Measurements from ENCODE around the gene CTTN. TPM values are rescaled to one million over a fixed set of nuclear protein-coding genes. Genes with fewer than 3 reads are reported as not detected.

Gene CTTN
- total and polyA plus RNA-seq, 2 of the 13 experiments (the other 11 are each of a cell fraction or from before 2014, with no cell fraction given), result 84.4 to 114 TPM

- ChIA-PET POLR2A (no interaction called here), CTCF (ENCODE audit: low intra/inter-chr PET ratio, low total read pairs) (no interaction called here)
- DNase-seq (ENCODE audit: low spot score), result no peak
- no peak overlapping the region for H3K9ac ChIP-seq (ENCODE audit: insufficient read depth, low read depth, low read length)
- H3K27ac ChIP-seq (ENCODE audit: extremely low read length, insufficient read depth, low read length), result no peak overlapping the region
- H2AFZ ChIP-seq (ENCODE audit: low read length), result no peak overlapping the region
- TF ChIP-seq ZNF225 (CRISPR knock-in tag; IDR thresholded peaks at IDR 0.05), result no peak
- no peak for TF ChIP-seq ZNF746 (CRISPR knock-in tag; IDR thresholded peaks at IDR 0.05)
- no peak for TF ChIP-seq SCMH1 (CRISPR knock-in tag; IDR thresholded peaks at IDR 0.05; ENCODE audit: borderline replicate concordance)
- TF ChIP-seq JUND (CRISPR knock-in tag; IDR thresholded peaks at IDR 0.05), result no peak
- TF ChIP-seq PHB2 (IDR thresholded peaks at IDR 0.05; ENCODE audit: partially characterized antibody), result no peak
- no peak for TF ChIP-seq ZNF800 (CRISPR knock-in tag; IDR thresholded peaks at IDR 0.05)
- TF ChIP-seq HNRNPUL1 (IDR thresholded peaks at IDR 0.05; ENCODE audit: low read depth, low read length), result no peak
- no peak for TF ChIP-seq SMAD1 (CRISPR knock-in tag; IDR thresholded peaks at IDR 0.05; ENCODE audit: borderline replicate concordance, low read depth)
- TF ChIP-seq ZNF737 (CRISPR knock-in tag; IDR thresholded peaks at IDR 0.05; ENCODE audit: borderline replicate concordance), result no peak
- TF ChIP-seq ZFP36L1 (CRISPR knock-in tag; IDR thresholded peaks at IDR 0.05), result no peak
- no peak for TF ChIP-seq ZNF772 (CRISPR knock-in tag; IDR thresholded peaks at IDR 0.05)
- TF ChIP-seq TAF1 (CRISPR knock-in tag; IDR thresholded peaks at IDR 0.05), result no peak
- TF ChIP-seq ZNF644 (CRISPR knock-in tag; IDR thresholded peaks at IDR 0.05; ENCODE audit: low read depth), result no peak
- TF ChIP-seq HOXD1 (CRISPR knock-in tag; IDR thresholded peaks at IDR 0.05), result no peak
- no peak for TF ChIP-seq EZH2 (conservative IDR thresholded peaks at IDR 0.05; ENCODE audit: low read depth, low read length)
- FAIRE-seq, result no peak
- no peak overlapping the region for H3K4me2 ChIP-seq (ENCODE audit: low read depth, low read length)
- WGBS (ENCODE audit: low lambda C conversion rate), result 99% methylated on average over 10 of the region's 10 CpGs
- no peak for ATAC-seq
- peaks cover 9 to 44% of the 10 kb centered on the region in 2 experiments; a peak in 4 of 5 replicates for H3K36me3 ChIP-seq (replicated peaks in 1 of 2; ENCODE audit: control insufficient read depth in 1 of 2, insufficient read depth in 2 of 2, low read length in 2 of 2)
- H3K79me2 ChIP-seq (ENCODE audit: insufficient read depth, low read length), result no peaks in the 10 kb centered on the region
- in situ Hi-C loops (cut with HindIII; ENCODE audit: extremely low pct_ligation_motif_present, low pct_unique_long_range_greater_than_20kb) (no loop called here), intact Hi-C loops (cut with micrococcal nuclease; ENCODE audit: unreplicated experiment) (no loop called here)
- BruUV-seq (replicated peaks), result no TSS peak
- no peaks in the 10 kb centered on the region for H4K20me1 ChIP-seq (ENCODE audit: insufficient read depth, low read length)
- H3K9me3 ChIP-seq (ENCODE audit: low read length), result no peaks in the 10 kb centered on the region
- H3K4me1 ChIP-seq (ENCODE audit: insufficient read depth, low read length), result no peaks in the 10 kb centered on the region
- H3K4me3 ChIP-seq (replicated peaks in 1 of 3; ENCODE audit: insufficient read depth in 1 of 3, low read depth in 2 of 3, low read length in 3 of 3), result no peak overlapping the region
- H3K27me3 ChIP-seq (ENCODE audit: control insufficient read depth in 1 of 2, insufficient read depth in 2 of 2, low read length in 2 of 2), result no peaks in the 10 kb centered on the region
Measured at GRCh38 chr11:70477609-70478008, 79.3 kb downstream of the CTTN start.

Measured in HepG2 (cell line).